Ovary (tissue), 9 donors: ENCODE measurements around the gene SFMBT2. TPM values are rescaled to one million over a fixed set of nuclear protein-coding genes. Genes with fewer than 3 reads are reported as not detected.

ENCODE experiments used
- DNase-seq, 5 donors: peaks; one replicate each; pipeline ENCODE4 v3.0.0-alpha.2; 2019 to 2020
- H3K27ac ChIP-seq, 2 donors: fragments of 200-600 bp; one replicate each; pipeline versions ENCODE4 v1.5.1 to v1.8.0; 2019 to 2022
- H3K27me3 ChIP-seq: fragments of 200-600 bp; one replicate; pipeline ENCODE4 v1.8.0; 2022
- H3K36me3 ChIP-seq: fragments of 200-600 bp; sonication (generic); one replicate; pipeline ENCODE4 v1.5.1; 2019
- H3K4me1 ChIP-seq: one replicate; pipeline ENCODE4 v1.8.1; 2013; ENCODE audit warnings: mild to moderate bottlenecking, moderate library complexity; ENCODE audit not compliant: insufficient read depth
- H3K4me3 ChIP-seq: fragments of 200-600 bp; sonication (generic); one replicate; pipeline ENCODE4 v1.5.1; 2017
- H3K9me3 ChIP-seq, 2 donors: fragments of 200-600 bp in 1 of 2; sonication (generic) in 1 of 2; one replicate each; pipeline versions ENCODE4 v1.5.1 to v1.8.1; 2013 to 2019; ENCODE audit warnings: mild to moderate bottlenecking in 1 of 2, moderate library complexity in 1 of 2
- CTCF ChIP-seq, 3 donors: fragments of 450-650 bp in 2 of 3; fragments of 200-600 bp in 1 of 3; IDR thresholded peaks; one replicate each; pipeline versions ENCODE4 v1.5.1 to v1.8.0; 2016 to 2022; ENCODE audit warnings: antibody characterized with exemption in 3 of 3, mild to moderate bottlenecking in 1 of 3
- EP300 ChIP-seq: sonication (generic); formaldehyde crosslinking; IDR thresholded peaks from one replicate; pipeline ENCODE4 v1.6.1; 2017; ENCODE audit warnings: antibody characterized with exemption
- POLR2A ChIP-seq: fragments of 450-650 bp; IDR thresholded peaks from one replicate; pipeline ENCODE4 v1.6.1; 2017; ENCODE audit warnings: antibody characterized with exemption, mild to moderate bottlenecking, moderate library complexity
- WGBS, 3 donors: extraction: QIAGEN DNeasy Blood & Tissue Kit in 1 of 3; methylation state at CpG; one replicate each; pipeline versions ENCODE4 v1.1.5 to v1.1.7; 2013 to 2017; 5-methylcytosine and 5-hydroxymethylcytosine counted together
- intact Hi-C, 4 donors: fragments of 100-400 bp; cut with DNase I; formaldehyde crosslinking; loops; one replicate each; pipeline versions ENCODE4 v1.11.0 to v1.15.1; 2022 to 2023
- polyA plus RNA-seq, 2 donors: library from polyadenylated mRNA; stranded (reverse); fragments of 200-250 nt in 1 of 2; fragments of 350-450 nt in 1 of 2; fragmentation: Illumina TruSeq in 1 of 2; extraction: RNeasy Lipid Tissue Mini Kit (QIAGEN cat#74804) in 1 of 2; gene quantifications; one replicate each; pipeline ENCODE4 v1.2.3, GENCODE V29; 2013 to 2014
- total RNA-seq, 7 donors: library from RNA; depleted of rRNA in 2 of 7; stranded (reverse); fragments of >200 nt in 2 of 7; fragmentation: NEBNext Ultra II Directional in 3 of 7; extraction: Animal tissue kit (Norgen Biotek cat#: 25700) in 3 of 7; gene quantifications; one replicate each; pipeline versions ENCODE4 v1.1.0 to v1.2.4, GENCODE V29; 2016 to 2023
- donor health status: DM: no; HTN: no; CAD: no; lungs with moderate emphysema.
- donor health status: DM: no; HTN: no; CAD: no.
- donor health status: Bipolar disorder and iron deficiency.
- donor health status: DM: yes; HTN: yes; CAD: no.
- donor health status: DM: no; HTN: no; CAD: no.
- donor health status: DM: yes; HTN: yes; CAD: no.

The SFMBT2 gene
- total and polyA plus RNA-seq, 9 donors, result 5.0 to 28.1 (median 17.8) TPM

GRCh38 chr10:7337431-7338171 is 73.2 kb downstream of the SFMBT2 start:
- no peaks in the 10 kb centered on the region for H3K27me3 ChIP-seq
- H3K4me1 ChIP-seq, result peaks cover 7% of the 10 kb centered on the region
- no peak for DNase-seq
- H3K4me3 ChIP-seq, result no peak overlapping the region
- H3K36me3 ChIP-seq, result no peaks in the 10 kb centered on the region
- intact Hi-C loops, result loop anchor here in 1 of 4 donors (10.0 kb wide), 1 partner anchor 67 kb away; no protein-coding TSS in a partner anchor
- TF ChIP-seq CTCF (IDR thresholded peaks at IDR 0.05) (no peak), POLR2A (no peak), EP300 (no peak)
- 82 to 94% (median 89%) methylated on average over 7 of the region's 7 CpGs for WGBS, 3 donors
- H3K9me3 ChIP-seq, result no peaks in the 10 kb centered on the region
- H3K27ac ChIP-seq, result no peak overlapping the region

GRCh38 chr10:7335977-7336376 is 74.9 kb downstream of the SFMBT2 start:
- no peaks in the 10 kb centered on the region for H3K9me3 ChIP-seq
- peaks cover 7% of the 10 kb centered on the region for H3K4me1 ChIP-seq
- no peak overlapping the region for H3K4me3 ChIP-seq
- no peak overlapping the region for H3K27ac ChIP-seq
- DNase-seq, result no peak
- WGBS, 3 donors, result 10 to 26% (median 19%) methylated on average over 2 of the region's 2 CpGs
- no peak for TF ChIP-seq CTCF (IDR thresholded peaks at IDR 0.05)
- no peak for TF ChIP-seq POLR2A
- no peak for TF ChIP-seq EP300
- no peaks in the 10 kb centered on the region for H3K27me3 ChIP-seq
- intact Hi-C loops, result loop anchor here in 1 of 4 donors (10.0 kb wide), 1 partner anchor 69 kb away; no protein-coding TSS in a partner anchor
- H3K36me3 ChIP-seq, result no peaks in the 10 kb centered on the region

DNA sequence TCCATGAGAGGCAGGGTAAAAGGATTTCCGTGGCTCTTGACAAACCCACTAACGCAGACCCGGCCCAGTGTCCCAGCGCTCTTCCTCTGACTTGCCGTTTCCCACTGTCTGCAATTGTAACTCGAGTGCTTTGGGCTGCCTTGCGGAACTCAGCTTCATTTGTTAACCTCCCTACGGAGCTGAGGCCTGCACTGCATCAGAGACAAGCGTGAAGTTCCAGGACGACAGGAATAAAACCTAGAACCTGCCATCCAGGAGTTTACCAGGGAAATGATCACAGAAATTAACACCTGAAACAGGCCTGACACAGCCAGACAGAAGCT is 76.2 kb downstream of the SFMBT2 start:
- Histone ChIP-seq H3K9me3 (no peaks in the 10 kb centered on the region), H3K4me1 (peaks cover 7% of the 10 kb centered on the region), H3K36me3 (no peaks in the 10 kb centered on the region), H3K27me3 (no peaks in the 10 kb centered on the region), H3K27ac (no peak overlapping the region), H3K4me3 (no peak overlapping the region)
- TF ChIP-seq CTCF (IDR thresholded peaks at IDR 0.05), result no peak
- no peak for TF ChIP-seq POLR2A
- TF ChIP-seq EP300, result no peak
- whole genome bisulfite sequencing, 3 donors, result 91 to 93% (median 93%) methylated on average over 10 of the region's 10 CpGs
- intact Hi-C loops, result loop anchor here in 1 of 4 donors (10.0 kb wide), 1 partner anchor 70 kb away; no protein-coding TSS in a partner anchor
- DNase-seq, result no peak

DNA sequence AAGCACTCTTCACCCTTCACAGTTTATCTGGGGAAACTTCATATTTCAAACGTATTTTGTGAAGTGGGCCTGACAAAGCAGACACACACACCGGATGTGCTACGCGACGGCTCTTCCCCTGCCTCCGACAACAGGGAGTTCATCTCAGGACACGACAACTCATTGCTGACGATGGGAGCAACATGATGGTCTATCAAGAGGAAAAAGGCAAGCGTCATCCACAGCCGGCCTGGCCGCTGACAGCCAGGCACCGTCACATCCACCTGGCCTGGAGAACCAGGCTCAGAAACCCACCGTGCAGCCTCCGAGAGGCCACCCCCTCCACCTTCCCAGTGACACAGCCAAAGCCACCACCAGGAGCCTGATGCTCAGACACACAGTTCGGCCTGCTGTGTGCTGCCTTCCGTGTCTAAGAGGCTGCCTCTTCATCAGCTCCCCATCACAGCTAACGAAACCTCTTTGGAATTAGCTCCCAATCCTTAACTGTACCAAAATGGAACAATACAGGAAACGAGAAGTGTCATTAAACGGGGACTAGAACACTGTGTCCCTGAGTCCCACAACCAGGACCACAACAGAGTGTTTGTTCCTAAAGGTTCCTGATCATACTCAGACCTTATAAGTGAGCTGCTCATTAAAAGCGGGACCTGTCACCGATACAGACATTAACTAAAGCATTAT is 76.7 kb downstream of the SFMBT2 start:
- Histone ChIP-seq H3K4me3 (no peak overlapping the region), H3K27me3 (no peaks in the 10 kb centered on the region), H3K36me3 (no peaks in the 10 kb centered on the region), H3K27ac (no peak overlapping the region), H3K9me3 (no peaks in the 10 kb centered on the region), H3K4me1 (peaks cover 7% of the 10 kb centered on the region)
- DNase-seq, result peak in 3 of 5 donors; percentile 20 to 38 (median 34)
- WGBS, 3 donors, result 47 to 78% (median 50%) methylated on average over 21 of the region's 21 CpGs
- TF ChIP-seq CTCF (IDR thresholded peaks at IDR 0.05), result no peak
- TF ChIP-seq POLR2A, result no peak
- TF ChIP-seq EP300, result no peak
- intact Hi-C loops, result loop anchor here in 1 of 4 donors (10.0 kb wide), 1 partner anchor 71 kb away; no protein-coding TSS in a partner anchor
